Measurements from ENCODE around the gene PDIA6. TPM values are rescaled to one million over a fixed set of nuclear protein-coding genes. Genes with fewer than 3 reads are reported as not detected.

PDIA6 gene
- total RNA-seq, 1 experiment from 2014 or later: 92.4 TPM

GRCh38 chr2:10778724-10779115, 33.9 kb downstream of the PDIA6 start:
- Histone ChIP-seq H3K27me3 (ENCODE audit: low read length) (no peaks in the 10 kb centered on the region), H3K9me3 (ENCODE audit: low read length) (no peaks in the 10 kb centered on the region), H3K9ac (ENCODE audit: low read length) (no peak overlapping the region), H3K4me3 (ENCODE audit: low read length) (no peak overlapping the region), H4K20me1 (ENCODE audit: insufficient read depth, low read depth, low read length) (no peaks in the 10 kb centered on the region), H3K4me2 (ENCODE audit: low read depth, low read length, poor library complexity, severe bottlenecking) (no peak overlapping the region), H2AFZ (ENCODE audit: low read length) (no peak overlapping the region), H3K36me3 (ENCODE audit: insufficient read depth, low read length) (peaks cover 20% of the 10 kb centered on the region; the same call in 1 of the 2 replicates), H3K79me2 (ENCODE audit: low read length) (no peaks in the 10 kb centered on the region), H3K27ac (ENCODE audit: low read length) (no peak overlapping the region), H3K4me1 (ENCODE audit: low read length) (no peaks in the 10 kb centered on the region), H3K9me2 (replicated peaks; ENCODE audit: insufficient read depth, low read length) (no peaks in the 10 kb centered on the region)
- no peak for DNase-seq

GRCh38 chr2:10777842-10778723, 34.5 kb downstream of the PDIA6 start:
- Histone ChIP-seq H2AFZ (ENCODE audit: low read length) (no peak overlapping the region), H3K4me1 (ENCODE audit: low read length) (no peaks in the 10 kb centered on the region), H3K4me3 (ENCODE audit: low read length) (no peak overlapping the region), H3K9me2 (replicated peaks; ENCODE audit: insufficient read depth, low read length) (no peaks in the 10 kb centered on the region), H3K36me3 (ENCODE audit: insufficient read depth, low read length) (peaks cover 13% of the 10 kb centered on the region; the same call in 1 of the 2 replicates), H3K9me3 (ENCODE audit: low read length) (no peaks in the 10 kb centered on the region), H4K20me1 (ENCODE audit: insufficient read depth, low read depth, low read length) (no peaks in the 10 kb centered on the region), H3K27me3 (ENCODE audit: low read length) (no peaks in the 10 kb centered on the region), H3K79me2 (ENCODE audit: low read length) (no peaks in the 10 kb centered on the region), H3K9ac (ENCODE audit: low read length) (no peak overlapping the region), H3K27ac (ENCODE audit: low read length) (no peak overlapping the region), H3K4me2 (ENCODE audit: low read depth, low read length, poor library complexity, severe bottlenecking) (no peak overlapping the region)
- DNase-seq: no peak

GRCh38 chr2:10777111-10777841, 35.3 kb downstream of the PDIA6 start:
- H3K9me3 ChIP-seq (ENCODE audit: low read length): no peaks in the 10 kb centered on the region
- no peaks in the 10 kb centered on the region for H3K79me2 ChIP-seq (ENCODE audit: low read length)
- H3K4me2 ChIP-seq (ENCODE audit: low read depth, low read length, poor library complexity, severe bottlenecking): no peak overlapping the region
- H2AFZ ChIP-seq (ENCODE audit: low read length): no peak overlapping the region
- no peak overlapping the region for H3K9ac ChIP-seq (ENCODE audit: low read length)
- no peaks in the 10 kb centered on the region for H4K20me1 ChIP-seq (ENCODE audit: insufficient read depth, low read depth, low read length)
- H3K4me1 ChIP-seq (ENCODE audit: low read length): no peaks in the 10 kb centered on the region
- no peak overlapping the region for H3K4me3 ChIP-seq (ENCODE audit: low read length)
- H3K27ac ChIP-seq (ENCODE audit: low read length): no peak overlapping the region
- no peak for DNase-seq
- H3K9me2 ChIP-seq (replicated peaks; ENCODE audit: insufficient read depth, low read length): no peaks in the 10 kb centered on the region
- H3K27me3 ChIP-seq (ENCODE audit: low read length): no peaks in the 10 kb centered on the region
- peaks cover 9% of the 10 kb centered on the region; the same call in 1 of the 2 replicates for H3K36me3 ChIP-seq (ENCODE audit: insufficient read depth, low read length)

- H3K4me2 ChIP-seq (ENCODE audit: low read depth, low read length, poor library complexity, severe bottlenecking): no peak overlapping the region
- no peaks in the 10 kb centered on the region for H3K9me2 ChIP-seq (replicated peaks; ENCODE audit: insufficient read depth, low read length)
- no peaks in the 10 kb centered on the region for H3K9me3 ChIP-seq (ENCODE audit: low read length)
- no peaks in the 10 kb centered on the region for H3K4me1 ChIP-seq (ENCODE audit: low read length)
- H4K20me1 ChIP-seq (ENCODE audit: insufficient read depth, low read depth, low read length): no peaks in the 10 kb centered on the region
- no peak overlapping the region for H3K27ac ChIP-seq (ENCODE audit: low read length)
- H3K4me3 ChIP-seq (ENCODE audit: low read length): no peak overlapping the region
- no peak for DNase-seq
- H3K9ac ChIP-seq (ENCODE audit: low read length): no peak overlapping the region
- H3K36me3 ChIP-seq (ENCODE audit: insufficient read depth, low read length): peaks cover under 1% of the 10 kb centered on the region; the same call in 1 of the 2 replicates
- no peaks in the 10 kb centered on the region for H3K79me2 ChIP-seq (ENCODE audit: low read length)
- H2AFZ ChIP-seq (ENCODE audit: low read length): no peak overlapping the region
- H3K27me3 ChIP-seq (ENCODE audit: low read length): no peaks in the 10 kb centered on the region
Observed at GRCh38 chr2:10776231-10776977, 36.2 kb downstream of the PDIA6 start.

GRCh38 chr2:10775831-10776230, 36.8 kb downstream of the PDIA6 start:
- Histone ChIP-seq H3K27ac (ENCODE audit: low read length) (no peak overlapping the region), H4K20me1 (ENCODE audit: insufficient read depth, low read depth, low read length) (no peaks in the 10 kb centered on the region), H3K27me3 (ENCODE audit: low read length) (no peaks in the 10 kb centered on the region), H2AFZ (ENCODE audit: low read length) (no peak overlapping the region), H3K36me3 (ENCODE audit: insufficient read depth, low read length) (no peaks in the 10 kb centered on the region), H3K79me2 (ENCODE audit: low read length) (no peaks in the 10 kb centered on the region), H3K4me3 (ENCODE audit: low read length) (no peak overlapping the region), H3K9ac (ENCODE audit: low read length) (no peak overlapping the region), H3K9me2 (replicated peaks; ENCODE audit: insufficient read depth, low read length) (no peaks in the 10 kb centered on the region), H3K4me1 (ENCODE audit: low read length) (no peaks in the 10 kb centered on the region), H3K4me2 (ENCODE audit: low read depth, low read length, poor library complexity, severe bottlenecking) (no peak overlapping the region), H3K9me3 (ENCODE audit: low read length) (no peaks in the 10 kb centered on the region)
- no peak for DNase-seq

- Histone ChIP-seq H2AFZ (ENCODE audit: low read length) (no peak overlapping the region), H4K20me1 (ENCODE audit: insufficient read depth, low read depth, low read length) (no peaks in the 10 kb centered on the region), H3K4me1 (ENCODE audit: low read length) (no peaks in the 10 kb centered on the region), H3K36me3 (ENCODE audit: insufficient read depth, low read length) (no peaks in the 10 kb centered on the region), H3K9ac (ENCODE audit: low read length) (no peak overlapping the region), H3K4me3 (ENCODE audit: low read length) (no peak overlapping the region), H3K9me2 (replicated peaks; ENCODE audit: insufficient read depth, low read length) (no peaks in the 10 kb centered on the region), H3K27me3 (ENCODE audit: low read length) (no peaks in the 10 kb centered on the region), H3K79me2 (ENCODE audit: low read length) (no peaks in the 10 kb centered on the region), H3K9me3 (ENCODE audit: low read length) (no peaks in the 10 kb centered on the region), H3K27ac (ENCODE audit: low read length) (no peak overlapping the region), H3K4me2 (ENCODE audit: low read depth, low read length, poor library complexity, severe bottlenecking) (no peak overlapping the region)
- no peak for DNase-seq
Observed at GRCh38 chr2:10775021-10775780, 37.4 kb downstream of the PDIA6 start.

GRCh38 chr2:10774394-10774793, 38.2 kb downstream of the PDIA6 start:
- Histone ChIP-seq H2AFZ (ENCODE audit: low read length) (no peak overlapping the region), H3K4me3 (ENCODE audit: low read length) (no peak overlapping the region), H3K27ac (ENCODE audit: low read length) (no peak overlapping the region), H4K20me1 (ENCODE audit: insufficient read depth, low read depth, low read length) (no peaks in the 10 kb centered on the region), H3K9me2 (replicated peaks; ENCODE audit: insufficient read depth, low read length) (no peaks in the 10 kb centered on the region), H3K79me2 (ENCODE audit: low read length) (no peaks in the 10 kb centered on the region), H3K27me3 (ENCODE audit: low read length) (no peaks in the 10 kb centered on the region), H3K36me3 (ENCODE audit: insufficient read depth, low read length) (no peaks in the 10 kb centered on the region), H3K9ac (ENCODE audit: low read length) (no peak overlapping the region), H3K4me2 (ENCODE audit: low read depth, low read length, poor library complexity, severe bottlenecking) (no peak overlapping the region), H3K9me3 (ENCODE audit: low read length) (no peaks in the 10 kb centered on the region), H3K4me1 (ENCODE audit: low read length) (no peaks in the 10 kb centered on the region)
- no peak for DNase-seq

Measured in Karpas-422 (cell line).